Caco-2 (cell line): ENCODE results near the gene LRRC7. TPM values are rescaled to one million over a fixed set of nuclear protein-coding genes. Genes with fewer than 3 reads are reported as not detected.

Source experiments
- BruUV-seq: library from RNA; stranded (reverse); fragments of 400-500 nt; replicated peaks from 2 replicates; lab custom pipeline; 2021; lab: Mats Ljungman, UMichigan
- CTCF ChIA-PET: fragments of 300-600 bp; sonication (Branson Sonifier 250); formaldehyde crosslinking; loops from one replicate; lab custom pipeline; 2022; ENCODE audit warnings: antibody characterized with exemption; lab: Charles Lee
- POLR2A ChIA-PET: fragments of 300-600 bp; sonication (Branson Sonifier 250); formaldehyde crosslinking; loops from one replicate; lab custom pipeline; 2022; ENCODE audit warnings: antibody characterized with exemption; lab: Charles Lee
- DNase-seq, 2 experiments: peaks; one replicate each; pipeline versions ENCODE4 v3.0.0 to v3.0.0-alpha.2; 2020 to 2022
- H3K27me3 ChIP-seq: replicated peaks from 2 replicates; pipeline ENCODE4 v1.6.0; 2011; ENCODE audit warnings: low read length; ENCODE audit not compliant: control insufficient read depth, insufficient read depth
- H3K36me3 ChIP-seq: 2 replicates; pipeline ENCODE4 v1.5.1; 2011; ENCODE audit warnings: low read length; ENCODE audit not compliant: control insufficient read depth, insufficient read depth
- H3K4me1 ChIP-seq: fragments of 250-450 bp; sonication (Bioruptor Pico); 2 replicates; pipeline ENCODE4 v1.5.1; 2020; ENCODE audit warnings: mild to moderate bottlenecking
- H3K4me3 ChIP-seq: 2 replicates; pipeline ENCODE4 v1.5.1; 2011; ENCODE audit warnings: low read depth, mild to moderate bottlenecking, control low read depth, low read length
- H3K9me3 ChIP-seq: fragments of 250-450 bp; sonication (Bioruptor Pico); 2 replicates; pipeline ENCODE4 v1.5.1; 2020; ENCODE audit warnings: mild to moderate bottlenecking, moderate library complexity
- H3K27ac Mint-ChIP-seq: one replicate; pipeline ENCODE4 v1.8.0; 2022; ENCODE audit warnings: mixed read lengths; ENCODE audit not compliant: unreplicated experiment
- H3K27me3 Mint-ChIP-seq: one replicate; pipeline ENCODE4 v1.8.0; 2022; ENCODE audit warnings: mixed read lengths; ENCODE audit not compliant: insufficient read depth, unreplicated experiment
- H3K36me3 Mint-ChIP-seq: one replicate; pipeline ENCODE4 v1.8.0; 2022; ENCODE audit warnings: mild to moderate bottlenecking, mixed read lengths; ENCODE audit not compliant: insufficient read depth, unreplicated experiment
- H3K4me1 Mint-ChIP-seq: one replicate; pipeline ENCODE4 v1.8.0; 2022; ENCODE audit warnings: low read depth, mixed read lengths; ENCODE audit not compliant: unreplicated experiment
- H3K4me3 Mint-ChIP-seq: one replicate; pipeline ENCODE4 v1.8.0; 2022; ENCODE audit warnings: mild to moderate bottlenecking, moderate library complexity, mixed read lengths; ENCODE audit not compliant: unreplicated experiment
- H3K9me3 Mint-ChIP-seq: one replicate; pipeline ENCODE4 v1.8.0; 2022; ENCODE audit warnings: mixed read lengths; ENCODE audit not compliant: unreplicated experiment
- CTCF ChIP-seq, 2 experiments: fragments of 200-600 bp in 1 of 2; IDR thresholded peaks; 1 replicate in 1 of 2; 2 replicates in 1 of 2; pipeline versions ENCODE4 v1.5.1 to v1.8.0; 2011 to 2022; ENCODE audit warnings: antibody characterized with exemption in 1 of 2, control low read depth in 1 of 2, inconsistent platforms in 1 of 2, low read depth in 1 of 2, low read length in 1 of 2, mild to moderate bottlenecking in 1 of 2, moderate library complexity in 1 of 2; ENCODE audit not compliant: insufficient read depth in 1 of 2, severe bottlenecking in 1 of 2, unreplicated experiment in 1 of 2
- intact Hi-C: fragments of 100-400 bp; cut with micrococcal nuclease; formaldehyde crosslinking; loops from one replicate; pipeline ENCODE4 v1.10.0; 2022; ENCODE audit not compliant: unreplicated experiment
- total RNA-seq: library from RNA; stranded (reverse); gene quantifications from 2 replicates; pipeline ENCODE4 v1.2.3, GENCODE V29; 2022

The LRRC7 gene
- total RNA-seq, 1 experiment from 2014 or later: 8.5 TPM

GRCh38 chr1:69994241-69994640, 426.5 kb downstream of the LRRC7 start:
- intact Hi-C loops: no loop called here
- no peaks in the 10 kb centered on the region for H3K36me3 Mint-ChIP-seq
- H3K9me3 Mint-ChIP-seq: no peaks in the 10 kb centered on the region
- H3K27me3 Mint-ChIP-seq: no peaks in the 10 kb centered on the region
- Histone ChIP-seq H3K27me3 (no peaks in the 10 kb centered on the region), H3K4me3 (no peak overlapping the region), H3K4me1 (no peaks in the 10 kb centered on the region), H3K9me3 (no peaks in the 10 kb centered on the region), H3K36me3 (no peaks in the 10 kb centered on the region)
- POLR2A ChIA-PET: no interaction called here
- CTCF ChIA-PET: no interaction called here
- H3K4me1 Mint-ChIP-seq: no peaks in the 10 kb centered on the region
- no peak overlapping the region for H3K27ac Mint-ChIP-seq
- no peak for DNase-seq
- TF ChIP-seq CTCF (IDR thresholded peaks at IDR 0.05; ENCODE audit: insufficient read depth in 1 of 2, low read depth in 1 of 2, low read length in 1 of 2, severe bottlenecking in 1 of 2, unreplicated experiment in 1 of 2): no peak
- BruUV-seq: no TSS peak
- H3K4me3 Mint-ChIP-seq: no peak overlapping the region

- Mint-ChIP-seq H3K4me1 (no peaks in the 10 kb centered on the region), H3K36me3 (no peaks in the 10 kb centered on the region), H3K27me3 (no peaks in the 10 kb centered on the region), H3K4me3 (no peak overlapping the region), H3K27ac (no peak overlapping the region), H3K9me3 (no peaks in the 10 kb centered on the region)
- Histone ChIP-seq H3K36me3 (no peaks in the 10 kb centered on the region), H3K4me3 (no peak overlapping the region), H3K9me3 (no peaks in the 10 kb centered on the region), H3K4me1 (no peaks in the 10 kb centered on the region), H3K27me3 (no peaks in the 10 kb centered on the region)
- TF ChIP-seq CTCF (IDR thresholded peaks at IDR 0.05; ENCODE audit: insufficient read depth in 1 of 2, low read depth in 1 of 2, low read length in 1 of 2, severe bottlenecking in 1 of 2, unreplicated experiment in 1 of 2): no peak
- DNase-seq: no peak
- POLR2A ChIA-PET: no interaction called here
- CTCF ChIA-PET: no interaction called here
- intact Hi-C loops: no loop called here
- BruUV-seq: no TSS peak
Measured at GRCh38 chr1:69998847-69999246, 431.1 kb downstream of the LRRC7 start.

GRCh38 chr1:70003211-70003908, 435.6 kb downstream of the LRRC7 start:
- TF ChIP-seq CTCF (IDR thresholded peaks at IDR 0.05; ENCODE audit: insufficient read depth in 1 of 2, low read depth in 1 of 2, low read length in 1 of 2, severe bottlenecking in 1 of 2, unreplicated experiment in 1 of 2): no peak
- H3K36me3 Mint-ChIP-seq: peaks cover 4% of the 10 kb centered on the region
- Histone ChIP-seq H3K4me3 (no peak overlapping the region), H3K9me3 (no peaks in the 10 kb centered on the region), H3K27me3 (no peaks in the 10 kb centered on the region), H3K4me1 (no peaks in the 10 kb centered on the region), H3K36me3 (no peaks in the 10 kb centered on the region)
- intact Hi-C loops: no loop called here
- DNase-seq: no peak
- CTCF ChIA-PET: no interaction called here
- peaks cover 3% of the 10 kb centered on the region for H3K27me3 Mint-ChIP-seq
- no peak overlapping the region for H3K4me3 Mint-ChIP-seq
- H3K4me1 Mint-ChIP-seq: no peaks in the 10 kb centered on the region
- no TSS peak for BruUV-seq
- H3K27ac Mint-ChIP-seq: no peak overlapping the region
- POLR2A ChIA-PET: no interaction called here
- H3K9me3 Mint-ChIP-seq: no peaks in the 10 kb centered on the region
